Measurements from ENCODE around the gene PFKFB2.

PFKFB2 gene

GRCh38 chr1:207051191-207051943 lies 1.7 kb upstream of the PFKFB2 start, which contains the start of gene YOD1:
Gene YOD1 (minus strand): TSS chr1:207051208. CDS start chr1:207051030, 178 bp downstream.
- TF ChIP-seq, protein P1, sequence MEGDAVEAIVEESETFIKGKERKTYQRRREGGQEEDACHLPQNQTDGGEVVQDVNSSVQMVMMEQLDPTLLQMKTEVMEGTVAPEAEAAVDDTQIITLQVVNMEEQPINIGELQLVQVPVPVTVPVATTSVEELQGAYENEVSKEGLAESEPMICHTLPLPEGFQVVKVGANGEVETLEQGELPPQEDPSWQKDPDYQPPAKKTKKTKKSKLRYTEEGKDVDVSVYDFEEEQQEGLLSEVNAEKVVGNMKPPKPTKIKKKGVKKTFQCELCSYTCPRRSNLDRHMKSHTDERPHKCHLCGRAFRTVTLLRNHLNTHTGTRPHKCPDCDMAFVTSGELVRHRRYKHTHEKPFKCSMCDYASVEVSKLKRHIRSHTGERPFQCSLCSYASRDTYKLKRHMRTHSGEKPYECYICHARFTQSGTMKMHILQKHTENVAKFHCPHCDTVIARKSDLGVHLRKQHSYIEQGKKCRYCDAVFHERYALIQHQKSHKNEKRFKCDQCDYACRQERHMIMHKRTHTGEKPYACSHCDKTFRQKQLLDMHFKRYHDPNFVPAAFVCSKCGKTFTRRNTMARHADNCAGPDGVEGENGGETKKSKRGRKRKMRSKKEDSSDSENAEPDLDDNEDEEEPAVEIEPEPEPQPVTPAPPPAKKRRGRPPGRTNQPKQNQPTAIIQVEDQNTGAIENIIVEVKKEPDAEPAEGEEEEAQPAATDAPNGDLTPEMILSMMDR (IDR thresholded peaks at IDR 0.05; ENCODE audit: low read depth, low read length, missing control alignments): no peak
- in situ Hi-C loops (cut with HindIII; ENCODE audit: low sequenced_read_pairs): no loop called here
- no peak for DNase-seq (ENCODE audit: low read depth)
- peak within 1 kb of the TSS; percentile 99 for H3K4me3 ChIP-seq (ENCODE audit: low read depth, low read length)

DNA sequence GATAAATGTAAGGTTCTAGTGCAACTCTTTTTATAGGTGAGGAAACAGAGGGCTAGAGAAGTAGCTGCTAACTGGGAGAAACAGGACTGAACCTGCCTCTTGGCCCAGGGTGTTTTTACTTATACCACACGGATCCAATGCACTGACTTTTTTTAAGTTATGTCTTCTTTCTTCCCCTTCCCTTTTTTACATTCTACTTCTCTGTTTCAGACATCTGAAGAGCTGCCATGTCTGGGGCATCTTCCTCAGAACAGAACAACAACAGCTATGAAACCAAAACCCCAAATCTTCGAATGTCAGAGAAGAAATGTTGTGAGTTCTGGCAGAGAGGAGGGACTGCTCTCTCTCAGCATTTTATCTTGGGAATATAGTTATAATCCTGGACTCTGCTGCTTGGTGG lies 1.4 kb downstream of the PFKFB2 start:
- in situ Hi-C loops (cut with HindIII; ENCODE audit: low sequenced_read_pairs): no loop called here
- DNase-seq (ENCODE audit: low read depth): no peak
- no peak overlapping the region for H3K4me3 ChIP-seq (ENCODE audit: low read depth, low read length)
- TF ChIP-seq, protein P1 (IDR thresholded peaks at IDR 0.05; ENCODE audit: low read depth, low read length, missing control alignments): no peak

DNA sequence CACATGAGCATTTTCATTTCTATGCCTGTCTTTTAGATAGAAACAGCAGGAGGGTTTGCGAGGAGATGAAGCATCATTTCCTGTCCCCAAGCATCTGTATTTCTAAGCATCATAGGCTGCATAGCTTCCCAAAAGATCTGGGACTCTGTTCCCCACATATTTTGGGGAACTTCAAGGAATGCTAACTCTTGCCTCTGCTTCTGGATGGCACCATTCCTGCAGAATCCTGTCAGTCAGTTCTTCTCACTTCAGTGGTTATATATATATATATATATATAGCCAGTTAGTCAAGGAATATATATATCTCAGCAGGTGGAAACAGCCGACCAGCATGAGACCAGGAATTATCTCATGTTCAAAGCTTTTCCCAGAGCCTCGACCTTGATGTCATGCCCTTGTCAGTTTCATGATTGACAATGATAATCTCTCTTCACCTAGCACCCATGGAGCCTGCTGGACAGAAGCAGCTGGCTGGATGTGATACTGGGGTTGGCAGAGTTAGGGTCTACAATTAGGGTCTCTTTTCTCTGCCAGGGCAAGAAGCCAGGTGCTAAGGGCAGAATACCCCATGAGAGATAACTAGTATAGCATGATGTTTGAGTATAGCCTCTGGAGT lies 2.4 kb downstream of the PFKFB2 start:
- H3K4me3 ChIP-seq (ENCODE audit: low read depth, low read length): no peak overlapping the region
- TF ChIP-seq, protein P1 (IDR thresholded peaks at IDR 0.05; ENCODE audit: low read depth, low read length, missing control alignments): no peak
- in situ Hi-C loops (cut with HindIII; ENCODE audit: low sequenced_read_pairs): no loop called here
- DNase-seq (ENCODE audit: low read depth): no peak

DNA sequence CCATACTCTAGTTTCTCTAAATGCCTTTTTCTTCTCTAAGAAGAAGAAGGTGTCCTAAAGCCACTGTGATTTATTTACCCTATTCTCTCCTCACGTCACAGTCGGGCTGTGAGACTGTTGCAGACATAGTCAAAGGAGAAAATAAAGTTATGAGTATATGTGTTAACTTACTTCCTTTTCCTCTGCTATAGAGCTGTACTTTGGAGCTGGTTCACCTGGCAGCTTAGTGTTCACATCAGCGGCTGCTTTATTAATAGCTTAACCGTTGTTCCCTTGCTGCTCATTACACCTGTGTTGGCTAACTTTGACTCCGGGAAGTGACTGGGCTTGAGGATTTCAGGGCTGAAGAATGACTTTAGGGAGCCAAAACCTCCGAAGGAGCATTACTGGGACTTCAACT lies 3.6 kb downstream of the PFKFB2 start:
- H3K4me3 ChIP-seq (ENCODE audit: low read depth, low read length): no peak overlapping the region
- in situ Hi-C loops (cut with HindIII; ENCODE audit: low sequenced_read_pairs): no loop called here
- TF ChIP-seq, protein P1 (IDR thresholded peaks at IDR 0.05; ENCODE audit: low read depth, low read length, missing control alignments): no peak
- DNase-seq (ENCODE audit: low read depth): no peak

DNA sequence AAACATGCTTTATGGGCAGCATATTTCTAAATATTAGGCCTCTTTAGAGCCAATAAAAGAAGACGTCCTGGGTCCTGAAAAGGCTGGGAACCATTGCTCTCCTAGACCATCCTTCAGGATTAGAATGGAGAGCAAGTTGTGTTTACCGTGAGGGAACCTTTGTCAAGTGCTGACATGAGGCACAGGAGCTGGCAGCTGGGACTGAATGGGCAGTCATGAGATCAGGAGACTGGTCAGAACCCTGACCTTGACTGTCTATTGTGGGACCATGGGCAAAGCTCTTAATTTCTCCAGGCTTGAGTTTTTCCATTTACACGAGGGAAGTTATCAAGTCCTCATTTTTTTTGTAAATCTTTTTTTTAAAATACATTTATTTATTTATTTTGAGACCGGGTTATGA lies 5.2 kb downstream of the PFKFB2 start:
- TF ChIP-seq, protein P1 (IDR thresholded peaks at IDR 0.05; ENCODE audit: low read depth, low read length, missing control alignments): no peak
- no peak for DNase-seq (ENCODE audit: low read depth)
- in situ Hi-C loops (cut with HindIII; ENCODE audit: low sequenced_read_pairs): no loop called here
- no peak overlapping the region for H3K4me3 ChIP-seq (ENCODE audit: low read depth, low read length)

DNA sequence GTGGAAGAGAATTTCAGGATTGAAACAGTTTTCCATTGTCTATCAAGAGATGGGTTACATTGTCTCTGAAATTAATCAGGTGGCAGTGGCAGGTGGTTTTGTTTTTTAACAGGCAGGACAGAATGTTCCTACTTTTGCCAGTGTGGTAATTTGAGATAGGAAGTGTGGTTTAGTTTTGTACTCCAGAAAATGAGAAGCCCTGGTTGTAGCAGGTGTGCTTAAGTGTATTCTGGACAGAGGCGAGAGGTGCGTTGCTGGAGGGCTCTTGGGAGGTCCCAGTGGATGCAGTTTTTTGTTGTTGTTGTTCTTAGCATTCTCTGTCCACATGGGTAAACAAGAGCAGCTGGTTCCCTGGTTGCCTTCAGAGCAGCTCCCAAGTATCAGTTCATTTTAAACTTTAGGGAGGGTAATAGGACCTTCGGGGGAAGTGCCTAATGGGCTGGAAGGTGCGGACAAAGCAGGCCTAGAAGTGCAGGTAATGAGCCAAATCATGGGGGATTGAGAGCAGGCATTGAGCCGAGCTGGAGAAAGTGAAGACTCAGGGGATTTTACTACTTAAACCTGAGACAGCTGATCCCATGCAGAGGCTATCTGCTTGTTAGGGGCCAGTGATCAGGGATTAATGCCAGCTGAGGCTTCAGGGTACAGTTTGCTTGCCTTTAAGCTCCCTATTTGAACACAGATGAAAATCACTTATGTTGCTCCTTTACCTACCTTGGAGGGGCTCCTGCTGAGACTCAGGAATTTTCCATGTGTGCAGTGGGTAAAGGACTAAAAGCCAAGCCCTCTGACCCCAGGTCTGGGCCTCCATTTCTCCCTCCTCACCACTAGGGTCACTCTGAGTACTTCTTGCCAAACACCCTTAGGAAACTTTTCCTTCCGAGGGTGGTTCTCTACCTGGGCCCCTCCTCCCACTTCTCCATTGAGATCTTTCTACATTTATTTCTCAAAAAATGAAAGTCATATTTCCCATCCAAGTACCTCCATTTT lies 6.1 kb downstream of the PFKFB2 start:
- TF ChIP-seq, protein P1 (IDR thresholded peaks at IDR 0.05; ENCODE audit: low read depth, low read length, missing control alignments): no peak
- in situ Hi-C loops (cut with HindIII; ENCODE audit: low sequenced_read_pairs): no loop called here
- no peak for DNase-seq (ENCODE audit: low read depth)
- no peak overlapping the region for H3K4me3 ChIP-seq (ENCODE audit: low read depth, low read length)

All from astrocyte of the cerebellum (primary cell).